ENCODE data around the gene WDR45B.

The WDR45B gene

GRCh38 chr17:82668631-82669099 lies 20.4 kb upstream of the WDR45B start:
- Histone ChIP-seq H3K27ac (no peak overlapping the region), H3K9ac (ENCODE audit: insufficient read length) (no peak overlapping the region), H3K36me3 (ENCODE audit: insufficient read depth, low read length) (no peaks in the 10 kb centered on the region), H3K4me3 (no peak overlapping the region), H3K9me3 (ENCODE audit: low read depth, low read length) (no peaks in the 10 kb centered on the region)
- TF ChIP-seq FOXP2 (optimal IDR thresholded peaks at IDR 0.05; ENCODE audit: control extremely low read depth, extremely low read length, insufficient read depth) (no peak), EZH2 (IDR thresholded peaks at IDR 0.05) (no peak), POLR2AphosphoS5 (IDR thresholded peaks at IDR 0.05; ENCODE audit: borderline replicate concordance, low read depth, low read length) (no peak)
- DNase-seq (ENCODE audit: low read depth, low spot score): no peak

GRCh38 chr17:82668024-82668630 lies 19.9 kb upstream of the WDR45B start:
- Histone ChIP-seq H3K4me3 (no peak overlapping the region), H3K36me3 (ENCODE audit: insufficient read depth, low read length) (no peaks in the 10 kb centered on the region), H3K9me3 (ENCODE audit: low read depth, low read length) (no peaks in the 10 kb centered on the region), H3K27ac (no peak overlapping the region), H3K9ac (ENCODE audit: insufficient read length) (no peak overlapping the region)
- TF ChIP-seq EZH2 (IDR thresholded peaks at IDR 0.05) (no peak), POLR2AphosphoS5 (IDR thresholded peaks at IDR 0.05; ENCODE audit: borderline replicate concordance, low read depth, low read length) (no peak), FOXP2 (optimal IDR thresholded peaks at IDR 0.05; ENCODE audit: control extremely low read depth, extremely low read length, insufficient read depth) (no peak)
- DNase-seq (ENCODE audit: low read depth, low spot score): no peak

GRCh38 chr17:82667668-82668000 lies 19.4 kb upstream of the WDR45B start:
- no peak overlapping the region for H3K4me3 ChIP-seq
- H3K27ac ChIP-seq: no peak overlapping the region
- DNase-seq (ENCODE audit: low read depth, low spot score): no peak
- no peak for TF ChIP-seq POLR2AphosphoS5 (IDR thresholded peaks at IDR 0.05; ENCODE audit: borderline replicate concordance, low read depth, low read length)
- TF ChIP-seq EZH2 (IDR thresholded peaks at IDR 0.05): no peak
- TF ChIP-seq FOXP2 (optimal IDR thresholded peaks at IDR 0.05; ENCODE audit: control extremely low read depth, extremely low read length, insufficient read depth): no peak
- H3K9ac ChIP-seq (ENCODE audit: insufficient read length): no peak overlapping the region
- H3K9me3 ChIP-seq (ENCODE audit: low read depth, low read length): no peaks in the 10 kb centered on the region
- H3K36me3 ChIP-seq (ENCODE audit: insufficient read depth, low read length): no peaks in the 10 kb centered on the region

- Histone ChIP-seq H3K27ac (no peak overlapping the region), H3K36me3 (ENCODE audit: insufficient read depth, low read length) (no peaks in the 10 kb centered on the region), H3K9ac (ENCODE audit: insufficient read length) (no peak overlapping the region), H3K9me3 (ENCODE audit: low read depth, low read length) (no peaks in the 10 kb centered on the region), H3K4me3 (no peak overlapping the region)
- TF ChIP-seq EZH2 (IDR thresholded peaks at IDR 0.05) (no peak), POLR2AphosphoS5 (IDR thresholded peaks at IDR 0.05; ENCODE audit: borderline replicate concordance, low read depth, low read length) (no peak), FOXP2 (optimal IDR thresholded peaks at IDR 0.05; ENCODE audit: control extremely low read depth, extremely low read length, insufficient read depth) (no peak)
- no peak for DNase-seq (ENCODE audit: low read depth, low spot score)
Observed at GRCh38 chr17:82666931-82667667, 18.9 kb upstream of the WDR45B start.

GRCh38 chr17:82665891-82666290 lies 17.6 kb upstream of the WDR45B start:
- TF ChIP-seq POLR2AphosphoS5 (IDR thresholded peaks at IDR 0.05; ENCODE audit: borderline replicate concordance, low read depth, low read length): no peak
- TF ChIP-seq FOXP2 (optimal IDR thresholded peaks at IDR 0.05; ENCODE audit: control extremely low read depth, extremely low read length, insufficient read depth): no peak
- no peak for TF ChIP-seq EZH2 (IDR thresholded peaks at IDR 0.05)

GRCh38 chr17:82665217-82665616 lies 17.0 kb upstream of the WDR45B start:
- no peaks in the 10 kb centered on the region for H3K9me3 ChIP-seq (ENCODE audit: low read depth, low read length)
- no peak for DNase-seq (ENCODE audit: low read depth, low spot score)
- no peak overlapping the region for H3K9ac ChIP-seq (ENCODE audit: insufficient read length)
- no peak overlapping the region for H3K4me3 ChIP-seq
- TF ChIP-seq POLR2AphosphoS5 (IDR thresholded peaks at IDR 0.05; ENCODE audit: borderline replicate concordance, low read depth, low read length): no peak
- no peak for TF ChIP-seq FOXP2 (optimal IDR thresholded peaks at IDR 0.05; ENCODE audit: control extremely low read depth, extremely low read length, insufficient read depth)
- TF ChIP-seq EZH2 (IDR thresholded peaks at IDR 0.05): no peak
- no peak overlapping the region; the same call in 1 of the 2 replicates for H3K27ac ChIP-seq
- no peaks in the 10 kb centered on the region for H3K36me3 ChIP-seq (ENCODE audit: insufficient read depth, low read length)

More at GRCh38 chr17:82665891-82666290, 17.6 kb upstream of the WDR45B start:
- Histone ChIP-seq H3K27ac (no peak overlapping the region), H3K9me3 (ENCODE audit: low read depth, low read length) (no peaks in the 10 kb centered on the region), H3K4me3 (no peak overlapping the region), H3K9ac (ENCODE audit: insufficient read length) (no peak overlapping the region), H3K36me3 (ENCODE audit: insufficient read depth, low read length) (no peaks in the 10 kb centered on the region)
- DNase-seq (ENCODE audit: low read depth, low spot score): no peak

- Histone ChIP-seq H3K4me3 (peak overlapping the region; percentile 18; the same call in 1 of the 2 replicates), H3K9me3 (ENCODE audit: low read depth, low read length) (no peaks in the 10 kb centered on the region), H3K9ac (ENCODE audit: insufficient read length) (no peak overlapping the region), H3K27ac (no peak overlapping the region), H3K36me3 (ENCODE audit: insufficient read depth, low read length) (no peaks in the 10 kb centered on the region)
- TF ChIP-seq EZH2 (IDR thresholded peaks at IDR 0.05): no peak
- no peak for TF ChIP-seq FOXP2 (optimal IDR thresholded peaks at IDR 0.05; ENCODE audit: control extremely low read depth, extremely low read length, insufficient read depth)
- no peak for TF ChIP-seq POLR2AphosphoS5 (IDR thresholded peaks at IDR 0.05; ENCODE audit: borderline replicate concordance, low read depth, low read length)
- DNase-seq (ENCODE audit: low read depth, low spot score): no peak
Observed at GRCh38 chr17:82664701-82665182, 16.5 kb upstream of the WDR45B start.

GRCh38 chr17:82664276-82664575 lies 16.0 kb upstream of the WDR45B start:
- no peak for DNase-seq (ENCODE audit: low read depth, low spot score)
- no peaks in the 10 kb centered on the region for H3K36me3 ChIP-seq (ENCODE audit: insufficient read depth, low read length)
- H3K4me3 ChIP-seq: peak overlapping the region; percentile 18; the same call in 1 of the 2 replicates
- H3K9me3 ChIP-seq (ENCODE audit: low read depth, low read length): no peaks in the 10 kb centered on the region
- TF ChIP-seq EZH2 (IDR thresholded peaks at IDR 0.05): no peak
- TF ChIP-seq POLR2AphosphoS5 (IDR thresholded peaks at IDR 0.05; ENCODE audit: borderline replicate concordance, low read depth, low read length): no peak
- no peak for TF ChIP-seq FOXP2 (optimal IDR thresholded peaks at IDR 0.05; ENCODE audit: control extremely low read depth, extremely low read length, insufficient read depth)
- H3K9ac ChIP-seq (ENCODE audit: insufficient read length): no peak overlapping the region
- no peak overlapping the region for H3K27ac ChIP-seq
